ENCODE results near the gene NID1.
"Not testable (repeated sequence)": the region's sequence is repeated elsewhere in the genome, so short reads cannot be mapped to it uniquely, and the experiment has no call there.

Gene NID1

DNA sequence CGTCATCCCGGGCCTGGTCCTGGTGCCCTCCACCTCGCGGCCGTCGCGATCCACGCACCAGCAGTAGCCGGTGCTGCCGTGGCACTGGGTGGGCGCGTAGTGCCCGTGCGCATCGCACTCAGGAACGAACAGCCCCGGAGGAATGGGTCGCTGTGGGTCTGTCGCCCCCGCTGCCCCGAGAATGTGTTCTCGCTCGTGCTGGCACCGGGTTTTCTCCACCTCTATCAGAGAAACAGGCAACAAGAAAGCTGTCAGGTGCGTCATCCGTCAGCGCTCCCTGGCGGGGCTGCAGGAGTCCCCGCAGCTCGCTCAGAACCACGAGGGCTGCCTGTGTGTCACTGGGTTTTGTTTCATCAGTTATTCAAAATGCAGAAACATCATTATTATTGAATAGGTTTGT lies 71.2 kb downstream of the NID1 start:
- DNase-seq = no peak

DNA sequence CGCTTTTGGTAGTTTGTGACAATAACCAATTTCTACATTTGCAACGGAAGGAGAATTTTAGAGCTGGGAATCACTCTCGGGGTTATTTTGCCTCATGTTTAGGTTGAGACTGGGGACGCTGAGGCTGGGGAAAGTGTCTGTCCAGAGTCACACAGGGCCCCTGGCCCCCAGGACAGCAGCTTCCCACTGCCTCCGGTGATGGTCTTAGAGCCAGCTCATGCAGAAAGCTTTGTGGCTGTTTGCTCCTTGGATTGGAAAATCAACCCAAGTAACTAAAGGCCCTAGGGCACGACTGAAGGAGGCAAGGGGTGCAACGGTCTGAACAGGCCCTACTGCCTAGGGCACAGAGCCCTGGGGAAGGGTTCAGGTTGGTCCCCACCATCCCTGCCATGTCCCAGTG lies 72.0 kb downstream of the NID1 start:
- DNase-seq = no peak

DNA sequence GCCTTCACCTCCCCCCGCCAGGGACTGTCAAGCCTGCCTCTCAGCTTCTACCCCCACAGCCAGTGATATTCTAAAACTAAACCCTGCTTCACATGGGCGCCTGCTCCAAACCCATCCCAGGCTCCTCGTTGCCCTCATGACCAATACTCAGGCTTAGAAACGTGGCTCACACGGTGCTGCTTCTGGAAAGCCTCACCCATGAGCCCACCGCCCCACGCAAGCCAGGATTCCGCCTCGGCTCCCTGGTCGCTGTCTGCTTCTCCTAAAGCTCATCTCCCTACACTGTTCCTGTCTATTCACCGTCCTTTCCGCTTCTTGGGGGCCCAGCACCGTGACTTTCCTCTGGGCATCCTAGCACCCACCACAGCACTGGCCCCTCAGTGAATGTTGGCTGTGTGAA lies 72.5 kb downstream of the NID1 start:
- DNase-seq = no peak

DNA sequence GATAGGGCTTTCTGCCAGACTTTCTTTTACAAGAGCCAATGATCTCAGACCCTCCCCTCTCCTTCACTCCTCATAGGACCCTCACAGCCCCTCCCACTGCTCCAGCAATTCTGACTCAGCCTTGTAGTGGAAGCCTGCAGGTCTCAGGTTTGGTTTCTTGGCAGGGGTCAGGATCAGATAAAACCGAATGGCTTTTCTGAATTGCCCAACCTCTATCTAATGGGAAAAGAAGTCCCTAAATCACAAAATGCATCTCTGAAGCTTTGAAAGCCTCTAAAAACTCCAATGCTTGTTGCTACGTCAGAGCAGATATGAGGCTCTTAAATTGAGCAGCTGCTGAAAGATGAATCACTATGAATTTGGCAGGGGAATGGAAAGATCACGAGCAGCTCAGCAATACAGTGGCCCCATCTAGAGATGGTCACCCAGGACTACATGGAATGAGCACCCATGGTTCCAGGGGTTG lies 74.5 kb downstream of the NID1 start:
- DNase-seq = no peak

- no peak for DNase-seq
Observed at GRCh38 chr1:235989105-235989504, 75.8 kb downstream of the NID1 start.

- DNase-seq = no peak
Observed at GRCh38 chr1:235986869-235987268, 78.0 kb downstream of the NID1 start.

DNA sequence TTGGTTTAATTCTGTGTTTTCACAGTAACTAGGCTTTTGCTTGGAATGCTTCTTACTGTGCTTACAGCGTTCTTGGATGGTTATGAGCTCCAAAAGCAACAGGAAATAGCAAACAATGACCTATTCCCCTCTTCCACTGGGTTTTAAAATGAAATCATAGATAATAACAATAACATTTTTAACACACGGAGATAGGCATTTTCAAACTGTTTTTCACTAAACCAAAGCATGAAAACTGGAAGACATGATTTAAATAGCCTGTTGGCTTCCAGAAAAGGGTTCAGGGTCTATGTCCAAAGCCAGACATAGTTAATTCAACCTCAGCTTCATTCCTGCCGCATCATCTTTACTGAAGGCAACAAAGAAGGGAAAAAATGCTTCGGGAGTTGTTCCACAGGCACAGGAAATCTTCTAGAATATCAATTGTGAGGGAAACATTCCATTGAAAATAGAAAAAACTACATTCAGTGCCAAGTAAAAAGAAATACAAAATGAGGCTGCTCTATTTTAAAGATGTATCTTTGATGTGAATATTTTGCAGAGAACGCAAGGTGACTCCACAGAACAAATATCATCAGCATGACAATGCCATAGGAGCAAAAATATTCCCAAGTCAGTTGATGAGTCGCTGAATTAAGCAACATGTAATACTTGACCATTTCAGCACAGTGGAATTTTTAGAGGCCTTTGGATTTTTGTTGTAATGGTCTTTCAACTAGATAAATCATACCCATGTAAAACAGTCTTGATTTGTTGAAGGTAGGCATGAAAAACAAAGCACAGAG lies 80.7 kb downstream of the NID1 start:
- no peak for DNase-seq

DNA sequence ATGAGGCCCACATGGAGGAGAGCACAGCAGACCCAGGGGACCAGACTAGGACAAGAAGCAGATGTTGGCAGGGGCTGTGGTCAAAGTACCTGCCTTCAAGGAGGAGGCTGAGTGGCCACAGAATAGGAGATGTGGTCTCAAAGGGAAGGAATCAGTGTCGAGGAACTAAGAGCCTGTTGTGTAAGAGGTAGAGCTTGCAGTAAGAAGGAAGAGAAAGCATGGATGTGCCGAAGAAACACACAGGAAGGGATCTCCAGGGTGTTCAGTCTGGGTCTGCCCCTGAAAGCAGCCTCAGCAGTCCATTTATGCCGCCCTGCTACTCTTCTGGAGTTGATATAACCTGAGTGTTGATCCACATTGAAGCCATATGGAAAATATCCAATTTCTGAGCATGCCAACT lies 83.9 kb downstream of the NID1 start:
- DNase-seq = no peak

- no peak for DNase-seq
Observed at GRCh38 chr1:235979716-235980333, 85.1 kb downstream of the NID1 start.

DNA sequence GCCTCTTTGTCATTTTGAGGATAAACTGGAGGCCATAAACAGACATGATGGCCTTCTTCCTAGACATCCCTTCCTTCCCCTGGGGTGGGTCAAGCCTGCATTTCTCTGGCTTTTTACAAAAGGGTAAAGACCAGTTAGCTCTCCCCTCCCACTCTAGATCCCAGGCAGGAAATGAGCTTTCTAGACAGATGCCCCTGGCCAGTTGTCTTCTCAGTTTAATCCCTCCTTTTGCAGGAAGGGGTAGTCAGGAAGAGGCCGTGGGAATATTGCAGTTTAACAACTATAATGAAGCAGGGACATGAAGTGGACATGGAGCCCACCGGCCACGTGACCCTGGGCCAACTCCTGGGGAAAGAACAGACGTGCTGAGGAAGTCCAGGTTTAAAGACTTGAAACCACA lies 85.7 kb downstream of the NID1 start:
- DNase-seq = no peak

DNA sequence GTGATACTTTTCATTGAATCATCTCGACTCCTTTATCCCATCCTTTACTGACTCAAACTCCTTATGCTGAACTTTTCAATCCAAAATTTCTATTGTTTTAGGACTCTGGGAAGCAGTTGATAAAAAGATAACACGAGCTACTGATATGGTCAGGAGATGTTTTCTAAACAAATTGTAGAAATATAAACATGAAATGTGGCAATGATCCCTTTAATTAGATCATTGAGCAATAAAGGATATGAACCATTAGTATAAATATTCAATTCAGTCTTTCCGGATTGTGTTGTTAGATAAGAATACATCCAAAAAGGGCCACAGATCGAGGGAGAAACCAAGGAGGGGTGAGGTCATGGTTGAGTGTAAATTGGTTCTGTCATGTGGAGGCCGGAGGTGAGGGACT lies 88.4 kb downstream of the NID1 start:
- DNase-seq = no peak

GRCh38 chr1:235974616-235975015 lies 90.3 kb downstream of the NID1 start:
- no peak for DNase-seq

GRCh38 chr1:235972691-235973090 lies 92.2 kb downstream of the NID1 start:
- not testable (repeated sequence) for DNase-seq

DNA sequence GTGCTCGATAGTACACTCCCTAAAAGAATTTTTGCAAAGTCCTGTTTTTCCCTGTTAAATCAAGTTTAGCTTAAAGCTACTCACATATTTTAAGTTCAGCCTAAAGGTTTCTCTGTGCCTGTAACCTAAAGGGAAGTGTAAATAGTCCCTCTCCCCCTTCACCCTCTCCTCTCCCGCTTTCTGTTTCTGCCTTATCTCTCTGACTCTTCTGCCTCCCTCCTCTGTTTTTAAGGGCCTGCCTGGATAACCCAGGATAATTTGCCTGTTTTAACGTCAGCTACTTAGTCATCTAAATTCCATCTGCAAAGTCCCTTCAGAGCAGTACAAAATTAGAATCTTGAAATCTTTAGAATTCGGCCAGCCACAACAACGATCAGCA lies 92.6 kb downstream of the NID1 start:
- DNase-seq = no peak

DNA sequence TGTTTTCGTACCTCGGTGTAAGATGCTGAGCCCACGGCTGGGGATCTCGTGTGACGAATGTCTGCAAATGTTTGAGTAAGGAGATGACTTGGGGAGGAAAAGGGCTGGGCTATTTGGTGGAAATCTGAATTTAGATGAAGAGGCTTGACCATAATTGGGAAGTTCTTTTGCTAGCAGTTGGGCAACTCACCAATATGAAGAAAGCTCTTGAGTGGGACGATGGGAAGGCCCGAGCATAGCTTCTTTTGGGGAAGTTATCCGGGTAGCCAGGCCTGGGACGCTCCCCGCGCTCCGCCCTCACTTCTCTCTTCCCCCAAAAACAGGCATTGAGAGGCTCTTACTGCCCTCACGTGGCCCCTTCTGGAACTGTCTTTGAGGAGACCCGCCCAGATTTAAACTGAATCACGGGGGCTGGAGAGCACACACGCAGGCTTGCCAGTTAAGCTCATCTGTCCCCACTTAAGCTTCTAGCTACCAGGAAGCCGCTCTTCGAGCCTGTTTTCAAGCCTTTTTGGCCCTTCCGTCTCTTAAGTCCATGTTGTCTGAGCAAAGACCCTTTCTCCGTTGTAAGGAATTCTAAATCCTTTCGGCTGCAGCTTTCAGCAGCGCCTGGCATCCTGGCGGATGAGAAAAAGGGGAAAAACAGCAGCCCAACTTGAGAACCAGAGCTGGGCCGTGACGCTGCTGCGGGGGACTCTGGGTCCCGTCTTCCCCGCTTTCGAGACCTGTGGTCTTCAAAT lies 93.1 kb downstream of the NID1 start:
- peak; percentile 66 to 85 (median 74) for DNase-seq

DNA sequence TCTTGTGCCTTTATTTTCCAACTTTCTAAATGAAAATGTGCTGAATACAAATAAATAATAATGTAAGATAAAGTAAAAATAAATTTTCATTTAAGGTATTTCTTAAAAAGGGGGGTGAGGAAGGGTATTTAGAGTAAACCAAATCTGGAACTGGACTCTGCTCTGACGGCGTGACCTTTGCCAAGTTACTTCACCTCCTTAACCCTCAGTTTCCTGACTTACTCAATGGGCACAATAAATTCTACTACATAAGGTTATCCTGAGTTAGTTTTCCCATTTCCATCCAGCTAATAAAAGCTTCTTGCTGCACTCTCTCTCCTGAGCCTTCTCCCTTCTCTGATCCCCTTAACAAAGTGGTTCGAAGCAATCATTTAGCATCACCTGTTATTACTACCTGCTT lies 93.9 kb downstream of the NID1 start:
- no peak for DNase-seq

- DNase-seq = no peak
Observed at GRCh38 chr1:235968831-235969230, 96.1 kb downstream of the NID1 start.

DNA sequence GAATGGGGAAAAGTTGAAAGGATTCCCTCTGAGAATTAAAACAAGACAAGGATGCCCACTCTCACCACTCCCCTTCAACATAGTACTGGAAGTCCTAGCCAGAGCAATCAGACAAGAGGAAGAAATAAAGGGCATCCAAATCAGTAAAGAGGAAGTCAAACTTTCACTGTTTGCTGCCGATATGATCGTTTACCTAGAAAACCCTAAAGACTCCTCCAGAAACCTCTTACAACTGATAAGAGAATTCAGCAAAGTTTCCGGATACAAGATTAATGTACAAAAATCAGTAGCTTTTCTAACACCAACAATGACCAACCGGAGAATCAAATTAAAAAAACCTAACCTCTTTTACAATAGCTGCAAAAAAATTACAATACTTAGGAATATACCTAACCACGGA lies 98.8 kb downstream of the NID1 start:
- DNase-seq = not testable (repeated sequence)

GRCh38 chr1:235960809-235961208 lies 104.1 kb downstream of the NID1 start:
- no peak for DNase-seq

DNA sequence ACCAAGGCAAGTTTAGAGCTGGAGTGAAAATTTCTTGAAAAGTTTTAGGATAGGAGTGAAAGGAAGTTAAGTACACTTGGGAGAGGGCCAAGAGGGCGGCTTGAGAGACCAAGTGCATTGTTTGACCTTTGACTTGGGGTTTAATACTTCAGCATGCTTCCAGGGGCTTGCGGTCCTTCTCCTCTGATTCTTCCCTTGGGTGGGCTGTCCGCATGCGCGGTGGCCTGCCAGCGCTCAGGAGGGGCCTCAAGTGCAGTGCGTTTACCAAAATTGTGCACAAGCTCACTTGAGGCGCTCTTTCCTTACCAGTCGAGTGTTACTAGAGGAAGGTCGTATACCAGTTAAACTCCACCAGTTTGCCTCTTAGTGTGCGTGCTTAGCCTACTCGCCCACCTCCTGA lies 106.9 kb downstream of the NID1 start:
- DNase-seq = no peak

DNA sequence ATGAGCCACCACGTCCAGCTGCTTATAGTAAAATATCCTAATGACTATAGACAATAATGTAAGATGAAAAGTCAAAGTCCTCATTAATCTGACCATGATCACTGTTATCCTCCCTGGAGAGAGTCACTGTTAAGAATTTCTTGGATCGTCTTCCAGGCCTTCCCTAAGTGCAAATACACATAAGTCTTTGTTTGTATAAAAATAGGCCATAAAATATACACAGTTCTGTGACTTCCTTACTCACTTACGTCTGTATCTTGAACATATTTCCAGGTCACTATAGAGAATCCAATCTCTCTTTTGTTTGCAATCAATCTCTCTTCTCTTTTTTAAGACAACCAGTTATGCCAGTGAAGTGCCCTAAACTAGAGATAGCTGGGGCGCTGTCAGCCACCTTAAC lies 109.1 kb downstream of the NID1 start:
- no peak for DNase-seq

GRCh38 chr1:235954306-235955283 lies 110.3 kb downstream of the NID1 start:
- DNase-seq = peak in 3 of 6 experiments; percentile 17 to 45 (median 30)

GRCh38 chr1:235953801-235954200 lies 111.1 kb downstream of the NID1 start:
- no peak for DNase-seq
